Melanocyte of skin (primary cell): Measurements from ENCODE around the gene EPHA8. TPM values are rescaled to one million over a fixed set of nuclear protein-coding genes. Genes with fewer than 3 reads are reported as not detected.

ENCODE experiments used
- small RNA-seq, 2 donors: library from RNA; depleted of rRNA; stranded (forward); fragments of <200 nt; gene quantifications; one replicate each; pipeline ENCODE3, GENCODE V24; 2012
- total RNA-seq, 2 donors: library from RNA; depleted of rRNA; stranded (reverse); fragments of >200 nt; gene quantifications; 2 replicates each; pipeline ENCODE4 v1.2.3, GENCODE V29; 2012

Gene EPHA8
- under 1 TPM in 1 of 2 donors, not detected in 1; under 0.01 TPM for total RNA-seq

GRCh38 chr1:22562584-22563583 is at the start of gene EPHA8:
Gene EPHA8 (plus strand): TSS chr1:22563489. CDS start chr1:22563636, 147 bp downstream.

GRCh38 chr1:22636353-22636752 is 73.1 kb downstream of the EPHA8 start, which contains the start of gene C1QA:
Gene C1QA (plus strand): TSS chr1:22636628. CDS start chr1:22637617, 989 bp downstream.

GRCh38 chr1:22643381-22643780 is 80.1 kb downstream of the EPHA8 start, which contains the start of gene C1QC:
Gene C1QC (plus strand): TSS chr1:22643633. CDS start chr1:22644024, 391 bp downstream.

GRCh38 chr1:22652881-22653316 is 89.6 kb downstream of the EPHA8 start, which contains the start of gene C1QB:
Gene C1QB (plus strand): TSS chr1:22653236. CDS start chr1:22659463, 6,227 bp downstream.

Small RNAs within 50 kb of the gene (small RNA-seq; reads per million reads assigned to genes)
- gene MIR6127, result 0 reads per million in 2 donors

Other genes with a start within 250 kb of the EPHA8 start
- 10 to 100 TPM; 18.3 to 18.6 TPM for gene ZBTB40, start 111.6 kb upstream of the EPHA8 start, total RNA-seq
- not detected for gene C1QA, start 73.1 kb downstream of the EPHA8 start, total RNA-seq
- gene C1QC, start 80.1 kb downstream of the EPHA8 start, total RNA-seq, result not detected
- not detected for gene C1QB, start 89.7 kb downstream of the EPHA8 start, total RNA-seq
- under 1 TPM; under 0.01 TPM for gene EPHB2, start 147.3 kb downstream of the EPHA8 start, total RNA-seq